ENCODE data around the gene PRPF39.

GRCh38 chr14:45070215-45070614 is 13.7 kb upstream of the PRPF39 start:
- TF ChIP-seq, protein P1, sequence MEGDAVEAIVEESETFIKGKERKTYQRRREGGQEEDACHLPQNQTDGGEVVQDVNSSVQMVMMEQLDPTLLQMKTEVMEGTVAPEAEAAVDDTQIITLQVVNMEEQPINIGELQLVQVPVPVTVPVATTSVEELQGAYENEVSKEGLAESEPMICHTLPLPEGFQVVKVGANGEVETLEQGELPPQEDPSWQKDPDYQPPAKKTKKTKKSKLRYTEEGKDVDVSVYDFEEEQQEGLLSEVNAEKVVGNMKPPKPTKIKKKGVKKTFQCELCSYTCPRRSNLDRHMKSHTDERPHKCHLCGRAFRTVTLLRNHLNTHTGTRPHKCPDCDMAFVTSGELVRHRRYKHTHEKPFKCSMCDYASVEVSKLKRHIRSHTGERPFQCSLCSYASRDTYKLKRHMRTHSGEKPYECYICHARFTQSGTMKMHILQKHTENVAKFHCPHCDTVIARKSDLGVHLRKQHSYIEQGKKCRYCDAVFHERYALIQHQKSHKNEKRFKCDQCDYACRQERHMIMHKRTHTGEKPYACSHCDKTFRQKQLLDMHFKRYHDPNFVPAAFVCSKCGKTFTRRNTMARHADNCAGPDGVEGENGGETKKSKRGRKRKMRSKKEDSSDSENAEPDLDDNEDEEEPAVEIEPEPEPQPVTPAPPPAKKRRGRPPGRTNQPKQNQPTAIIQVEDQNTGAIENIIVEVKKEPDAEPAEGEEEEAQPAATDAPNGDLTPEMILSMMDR (IDR thresholded peaks at IDR 0.05): no peak
- TF ChIP-seq POLR2A (IDR thresholded peaks at IDR 0.05): no peak
- no peak for TF ChIP-seq EP300 (IDR thresholded peaks at IDR 0.05)

Measured in upper lobe of left lung (tissue), 4 donors.